Neural cell (in vitro differentiated cells): ENCODE measurements around the gene KCNJ1.

Experiments used
- EP300 ChIP-seq: fragments of 450-650 bp; conservative IDR thresholded peaks from 2 replicates; pipeline ENCODE4 v1.6.1; 2014; ENCODE audit warnings: antibody characterized with exemption, mild to moderate bottlenecking, moderate library complexity; ENCODE audit not compliant: poor library complexity, severe bottlenecking
- EZH2 ChIP-seq: fragments of 200-600, 300-800 bp; shearing (Covaris generic), sonication (generic); IDR thresholded peaks from 2 replicates; pipeline ENCODE4 v1.6.1; 2014; ENCODE audit warnings: antibody characterized with exemption, low read length, borderline replicate concordance, mild to moderate bottlenecking; ENCODE audit not compliant: insufficient read depth, poor library complexity, severe bottlenecking
- POLR2AphosphoS5 ChIP-seq: IDR thresholded peaks from 2 replicates; pipeline ENCODE4 v1.6.1; 2012
- RAD21 ChIP-seq: fragments of 450-650 bp; conservative IDR thresholded peaks from 2 replicates; pipeline ENCODE4 v1.6.1; 2014; ENCODE audit warnings: antibody characterized with exemption, mild to moderate bottlenecking, moderate library complexity
- SMC3 ChIP-seq: fragments of 450-650 bp; conservative IDR thresholded peaks from 2 replicates; pipeline ENCODE4 v1.6.1; 2014; ENCODE audit warnings: antibody characterized with exemption, mild to moderate bottlenecking, moderate library complexity; ENCODE audit not compliant: poor library complexity
- TAF1 ChIP-seq: IDR thresholded peaks from 2 replicates; pipeline ENCODE4 v1.6.1; 2012; ENCODE audit warnings: low read depth
- TF ChIP-seq, protein P1 (sequence below): fragments of 450-650 bp; IDR thresholded peaks from 2 replicates; pipeline ENCODE4 v1.5.1; 2014; ENCODE audit warnings: antibody characterized with exemption, mild to moderate bottlenecking, moderate library complexity; ENCODE audit not compliant: poor library complexity, severe bottlenecking
- TF ChIP-seq, protein P2 (sequence below): IDR thresholded peaks from 2 replicates; pipeline ENCODE4 v1.6.1; 2012; ENCODE audit warnings: borderline replicate concordance

DNA sequence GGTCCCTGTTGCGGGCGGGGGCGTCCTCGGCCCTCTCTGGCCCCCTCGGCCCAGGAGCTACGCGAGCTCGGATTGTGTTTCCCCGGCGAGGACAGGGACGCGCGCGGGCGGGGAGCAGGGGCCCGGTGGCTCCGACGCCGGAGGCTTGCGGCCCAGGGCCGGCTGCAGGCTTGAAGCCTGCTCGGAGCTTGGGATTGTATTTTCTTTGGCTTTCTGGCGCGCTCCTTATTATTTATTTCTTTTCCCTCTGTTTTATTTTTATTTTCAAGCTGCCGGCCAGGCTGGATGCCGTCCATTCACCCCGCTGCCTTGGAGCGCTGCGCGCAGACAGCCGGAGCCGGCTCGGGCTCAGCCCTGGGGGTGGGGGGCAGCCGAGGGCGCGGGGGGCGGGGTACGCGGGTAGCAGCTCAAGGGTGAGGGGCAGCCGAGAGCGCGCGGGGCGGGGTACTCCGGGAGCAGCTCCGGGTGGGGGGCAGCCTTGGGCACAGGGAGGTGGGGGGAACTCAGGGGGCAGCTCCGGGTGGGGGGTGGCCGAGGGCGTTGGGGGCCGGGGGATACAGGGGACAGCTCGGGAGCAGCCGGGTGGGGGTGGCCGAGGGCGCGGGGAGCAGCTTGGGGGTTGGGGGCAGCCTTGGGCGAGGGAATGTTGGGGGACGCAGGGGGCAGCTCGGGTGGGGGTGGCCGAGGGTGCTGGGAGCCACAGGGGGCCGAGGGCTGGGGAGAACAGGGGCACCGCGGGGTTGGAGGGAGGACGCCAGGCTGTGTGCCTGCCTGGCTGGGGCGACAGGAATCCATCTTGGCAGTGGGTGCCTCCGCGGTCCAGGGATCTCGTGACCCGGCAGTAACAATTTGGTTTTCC, 42.7 kb downstream of the KCNJ1 start:
- TF ChIP-seq EZH2 (no peak), RAD21 (no peak), EP300 (no peak), SMC3 (no peak), POLR2AphosphoS5 (no peak), TAF1 (no peak)
- TF ChIP-seq, protein P1, sequence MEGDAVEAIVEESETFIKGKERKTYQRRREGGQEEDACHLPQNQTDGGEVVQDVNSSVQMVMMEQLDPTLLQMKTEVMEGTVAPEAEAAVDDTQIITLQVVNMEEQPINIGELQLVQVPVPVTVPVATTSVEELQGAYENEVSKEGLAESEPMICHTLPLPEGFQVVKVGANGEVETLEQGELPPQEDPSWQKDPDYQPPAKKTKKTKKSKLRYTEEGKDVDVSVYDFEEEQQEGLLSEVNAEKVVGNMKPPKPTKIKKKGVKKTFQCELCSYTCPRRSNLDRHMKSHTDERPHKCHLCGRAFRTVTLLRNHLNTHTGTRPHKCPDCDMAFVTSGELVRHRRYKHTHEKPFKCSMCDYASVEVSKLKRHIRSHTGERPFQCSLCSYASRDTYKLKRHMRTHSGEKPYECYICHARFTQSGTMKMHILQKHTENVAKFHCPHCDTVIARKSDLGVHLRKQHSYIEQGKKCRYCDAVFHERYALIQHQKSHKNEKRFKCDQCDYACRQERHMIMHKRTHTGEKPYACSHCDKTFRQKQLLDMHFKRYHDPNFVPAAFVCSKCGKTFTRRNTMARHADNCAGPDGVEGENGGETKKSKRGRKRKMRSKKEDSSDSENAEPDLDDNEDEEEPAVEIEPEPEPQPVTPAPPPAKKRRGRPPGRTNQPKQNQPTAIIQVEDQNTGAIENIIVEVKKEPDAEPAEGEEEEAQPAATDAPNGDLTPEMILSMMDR: no peak
- TF ChIP-seq, protein P2, sequence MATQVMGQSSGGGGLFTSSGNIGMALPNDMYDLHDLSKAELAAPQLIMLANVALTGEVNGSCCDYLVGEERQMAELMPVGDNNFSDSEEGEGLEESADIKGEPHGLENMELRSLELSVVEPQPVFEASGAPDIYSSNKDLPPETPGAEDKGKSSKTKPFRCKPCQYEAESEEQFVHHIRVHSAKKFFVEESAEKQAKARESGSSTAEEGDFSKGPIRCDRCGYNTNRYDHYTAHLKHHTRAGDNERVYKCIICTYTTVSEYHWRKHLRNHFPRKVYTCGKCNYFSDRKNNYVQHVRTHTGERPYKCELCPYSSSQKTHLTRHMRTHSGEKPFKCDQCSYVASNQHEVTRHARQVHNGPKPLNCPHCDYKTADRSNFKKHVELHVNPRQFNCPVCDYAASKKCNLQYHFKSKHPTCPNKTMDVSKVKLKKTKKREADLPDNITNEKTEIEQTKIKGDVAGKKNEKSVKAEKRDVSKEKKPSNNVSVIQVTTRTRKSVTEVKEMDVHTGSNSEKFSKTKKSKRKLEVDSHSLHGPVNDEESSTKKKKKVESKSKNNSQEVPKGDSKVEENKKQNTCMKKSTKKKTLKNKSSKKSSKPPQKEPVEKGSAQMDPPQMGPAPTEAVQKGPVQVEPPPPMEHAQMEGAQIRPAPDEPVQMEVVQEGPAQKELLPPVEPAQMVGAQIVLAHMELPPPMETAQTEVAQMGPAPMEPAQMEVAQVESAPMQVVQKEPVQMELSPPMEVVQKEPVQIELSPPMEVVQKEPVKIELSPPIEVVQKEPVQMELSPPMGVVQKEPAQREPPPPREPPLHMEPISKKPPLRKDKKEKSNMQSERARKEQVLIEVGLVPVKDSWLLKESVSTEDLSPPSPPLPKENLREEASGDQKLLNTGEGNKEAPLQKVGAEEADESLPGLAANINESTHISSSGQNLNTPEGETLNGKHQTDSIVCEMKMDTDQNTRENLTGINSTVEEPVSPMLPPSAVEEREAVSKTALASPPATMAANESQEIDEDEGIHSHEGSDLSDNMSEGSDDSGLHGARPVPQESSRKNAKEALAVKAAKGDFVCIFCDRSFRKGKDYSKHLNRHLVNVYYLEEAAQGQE: no peak
